Karpas-422 (cell line): ENCODE measurements around the gene PTGER4. TPM values are rescaled to one million over a fixed set of nuclear protein-coding genes. Genes with fewer than 3 reads are reported as not detected.
"Not testable (repeated sequence)": the region's sequence is repeated elsewhere in the genome, so short reads cannot be mapped to it uniquely, and the experiment has no call there.

Experiments
- DNase-seq: peaks from one replicate; pipeline ENCODE4 v3.0.0-alpha.2; 2015
- H2AFZ ChIP-seq: fragments of 200-600 bp; sonication (generic); 2 replicates; pipeline ENCODE4 v1.6.1; 2014; ENCODE audit warnings: antibody characterized with exemption, low read length, mixed read lengths
- H3K27ac ChIP-seq: fragments of 200-600 bp; sonication (generic); 2 replicates; pipeline ENCODE4 v1.5.1; 2014; ENCODE audit warnings: mild to moderate bottlenecking, low read length, moderate library complexity
- H3K27me3 ChIP-seq: fragments of 200-600 bp; sonication (generic); 2 replicates; pipeline ENCODE4 v1.6.1; 2014; ENCODE audit warnings: low read length, mixed read lengths
- H3K36me3 ChIP-seq: fragments of 200-600 bp; sonication (generic); 2 replicates; pipeline ENCODE4 v1.6.1; 2014; ENCODE audit warnings: low read length, mixed read lengths; ENCODE audit not compliant: insufficient read depth
- H3K4me1 ChIP-seq: fragments of 200-600 bp; sonication (generic); 2 replicates; pipeline ENCODE4 v1.6.1; 2014; ENCODE audit warnings: mild to moderate bottlenecking, low read length, mixed read lengths
- H3K4me2 ChIP-seq: fragments of 200-600 bp; sonication (generic); 2 replicates; pipeline ENCODE4 v1.6.1; 2014; ENCODE audit warnings: low read length, low read depth, mild to moderate bottlenecking; ENCODE audit not compliant: poor library complexity, severe bottlenecking
- H3K4me3 ChIP-seq: fragments of 200-600 bp; sonication (generic); 2 replicates; pipeline ENCODE4 v1.5.1; 2014; ENCODE audit warnings: mild to moderate bottlenecking, antibody characterized with exemption, low read length, mixed read lengths
- H3K79me2 ChIP-seq: fragments of 200-600 bp; sonication (generic); 2 replicates; pipeline ENCODE4 v1.6.1; 2014; ENCODE audit warnings: mild to moderate bottlenecking, low read length, mixed read lengths
- H3K9ac ChIP-seq: fragments of 200-600 bp; sonication (generic); 2 replicates; pipeline ENCODE4 v1.6.0; 2014; ENCODE audit warnings: low read length
- H3K9me2 ChIP-seq: fragments of 200-600 bp; sonication (generic), shearing (Covaris generic); replicated peaks from 2 replicates; pipeline ENCODE4 v1.6.0; 2014; ENCODE audit warnings: mild to moderate bottlenecking, low read length, moderate library complexity; ENCODE audit not compliant: insufficient read depth
- H3K9me3 ChIP-seq: fragments of 300-700, 200-600 bp; sonication (generic); 2 replicates; pipeline ENCODE4 v1.6.1; 2014; ENCODE audit warnings: low read length, mixed read lengths
- H4K20me1 ChIP-seq: fragments of 200-600 bp; sonication (generic); 2 replicates; pipeline ENCODE4 v1.6.1; 2014; ENCODE audit warnings: mild to moderate bottlenecking, antibody characterized with exemption, low read length, low read depth; ENCODE audit not compliant: insufficient read depth
- total RNA-seq: library from RNA; depleted of rRNA; stranded (reverse); fragments of >200 nt; shearing (Covaris generic); gene quantifications from 2 replicates; pipeline ENCODE4 v1.2.3, GENCODE V29; 2014; ENCODE audit warnings: low replicate concordance

PTGER4 gene
- total RNA-seq, 1 experiment from 2014 or later: not detected

DNA sequence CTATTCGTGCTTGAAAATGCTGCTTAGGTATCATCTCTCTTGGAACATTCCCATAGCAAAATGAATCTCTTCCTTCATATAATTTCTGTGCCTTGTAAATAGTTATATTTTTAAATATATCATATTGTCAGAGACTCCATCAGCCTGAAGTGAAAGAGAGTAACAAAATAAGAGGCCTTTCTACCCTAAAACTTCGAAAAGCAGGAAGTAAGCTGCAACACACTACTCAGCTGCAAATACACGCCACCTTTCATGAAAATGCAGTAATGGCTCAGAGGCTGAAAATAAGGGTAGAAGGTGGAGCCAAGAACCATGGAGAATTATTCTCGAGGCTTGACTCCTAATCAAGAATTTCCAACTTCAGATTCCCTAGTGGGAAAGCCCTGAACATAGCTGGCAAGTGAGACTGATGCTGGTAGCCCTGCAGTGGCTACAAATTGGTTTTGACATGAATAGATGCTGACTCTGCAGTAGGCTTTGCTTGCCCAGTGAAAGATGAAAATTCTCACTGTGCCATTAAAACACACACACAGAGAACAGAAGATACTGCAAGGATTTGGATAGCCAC, 30.2 kb upstream of the PTGER4 start:
- DNase-seq: no peak
- Histone ChIP-seq H3K9me2 (no peaks in the 10 kb centered on the region), H3K4me3 (no peak overlapping the region), H2AFZ (no peak overlapping the region), H3K79me2 (no peaks in the 10 kb centered on the region), H3K27ac (no peak overlapping the region), H3K9ac (no peak overlapping the region), H4K20me1 (no peaks in the 10 kb centered on the region), H3K9me3 (no peaks in the 10 kb centered on the region), H3K27me3 (no peaks in the 10 kb centered on the region), H3K4me2 (no peak overlapping the region), H3K4me1 (no peaks in the 10 kb centered on the region), H3K36me3 (no peaks in the 10 kb centered on the region)

DNA sequence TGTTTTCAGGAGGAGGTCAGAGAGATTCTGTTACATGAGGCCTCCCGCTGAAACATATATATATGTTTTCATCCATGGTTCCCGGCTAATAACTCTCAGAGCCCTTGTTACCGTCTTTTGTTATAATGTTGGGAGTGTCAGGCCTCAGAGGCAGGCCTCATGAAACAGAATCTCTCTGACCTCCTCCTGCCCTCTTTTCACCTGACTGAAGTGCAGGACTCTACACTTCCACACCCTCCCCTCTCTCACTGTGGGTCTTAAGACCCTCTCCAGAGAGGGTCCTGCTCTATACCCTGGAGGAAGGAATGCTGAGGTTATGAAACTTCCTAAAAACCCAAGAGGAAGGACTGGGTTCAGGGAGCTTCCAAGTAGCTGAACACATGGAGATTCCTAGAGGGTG, 28.5 kb upstream of the PTGER4 start:
- H3K9me2 ChIP-seq: no peaks in the 10 kb centered on the region
- no peak for DNase-seq
- H3K4me2 ChIP-seq: no peak overlapping the region
- no peak overlapping the region for H2AFZ ChIP-seq
- no peak overlapping the region for H3K27ac ChIP-seq
- H3K9me3 ChIP-seq: no peaks in the 10 kb centered on the region
- no peaks in the 10 kb centered on the region for H3K4me1 ChIP-seq
- H4K20me1 ChIP-seq: no peaks in the 10 kb centered on the region
- H3K9ac ChIP-seq: no peak overlapping the region
- no peaks in the 10 kb centered on the region for H3K27me3 ChIP-seq
- no peaks in the 10 kb centered on the region for H3K36me3 ChIP-seq
- H3K79me2 ChIP-seq: no peaks in the 10 kb centered on the region
- no peak overlapping the region for H3K4me3 ChIP-seq

DNA sequence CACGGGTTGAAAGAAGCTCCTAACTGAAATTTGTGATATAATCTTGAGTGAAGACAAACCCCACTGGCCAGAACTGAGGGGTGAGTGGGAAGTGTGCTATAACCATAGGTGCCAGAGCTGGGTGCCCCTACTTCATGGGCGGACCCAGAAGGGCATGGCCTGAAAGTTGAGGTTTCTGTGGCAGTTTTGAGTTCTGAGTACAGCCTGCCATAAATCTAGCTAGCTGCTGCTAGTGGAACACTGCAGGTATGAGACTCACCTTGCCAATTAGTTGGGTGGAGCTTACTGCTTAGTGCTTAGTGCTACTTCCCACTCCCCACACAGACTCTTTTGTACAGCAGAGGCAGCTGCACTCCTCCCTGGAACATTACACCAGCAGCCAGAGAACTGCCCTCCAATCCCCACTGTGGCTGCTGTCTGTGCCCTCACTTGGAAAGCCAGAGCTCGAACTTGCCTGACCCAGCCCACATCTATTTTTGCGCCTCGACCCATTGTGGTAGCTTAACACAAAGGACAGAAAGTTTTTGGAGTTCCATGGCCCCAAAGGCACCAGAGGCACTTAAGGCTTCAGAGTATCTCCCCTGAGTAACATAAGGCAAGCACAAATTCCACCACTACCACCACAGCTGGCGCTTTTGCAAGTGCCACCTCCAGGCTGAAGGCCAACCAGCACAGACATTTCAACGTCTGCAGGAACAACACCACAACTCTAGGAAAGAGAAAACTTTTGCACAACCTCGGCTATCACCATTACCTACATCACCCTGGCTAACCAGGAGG, 27.1 kb upstream of the PTGER4 start:
- Histone ChIP-seq H2AFZ (no peak overlapping the region), H3K9ac (no peak overlapping the region), H3K4me3 (no peak overlapping the region), H3K4me1 (no peaks in the 10 kb centered on the region), H3K27me3 (0 out of 2 replicates have a peak, but pooled peaks cover under 1% of the 10 kb centered on the region), H3K27ac (no peak overlapping the region), H3K4me2 (no peak overlapping the region), H3K9me3 (no peaks in the 10 kb centered on the region), H4K20me1 (no peaks in the 10 kb centered on the region), H3K9me2 (no peaks in the 10 kb centered on the region), H3K36me3 (no peaks in the 10 kb centered on the region), H3K79me2 (no peaks in the 10 kb centered on the region)
- no peak for DNase-seq

DNA sequence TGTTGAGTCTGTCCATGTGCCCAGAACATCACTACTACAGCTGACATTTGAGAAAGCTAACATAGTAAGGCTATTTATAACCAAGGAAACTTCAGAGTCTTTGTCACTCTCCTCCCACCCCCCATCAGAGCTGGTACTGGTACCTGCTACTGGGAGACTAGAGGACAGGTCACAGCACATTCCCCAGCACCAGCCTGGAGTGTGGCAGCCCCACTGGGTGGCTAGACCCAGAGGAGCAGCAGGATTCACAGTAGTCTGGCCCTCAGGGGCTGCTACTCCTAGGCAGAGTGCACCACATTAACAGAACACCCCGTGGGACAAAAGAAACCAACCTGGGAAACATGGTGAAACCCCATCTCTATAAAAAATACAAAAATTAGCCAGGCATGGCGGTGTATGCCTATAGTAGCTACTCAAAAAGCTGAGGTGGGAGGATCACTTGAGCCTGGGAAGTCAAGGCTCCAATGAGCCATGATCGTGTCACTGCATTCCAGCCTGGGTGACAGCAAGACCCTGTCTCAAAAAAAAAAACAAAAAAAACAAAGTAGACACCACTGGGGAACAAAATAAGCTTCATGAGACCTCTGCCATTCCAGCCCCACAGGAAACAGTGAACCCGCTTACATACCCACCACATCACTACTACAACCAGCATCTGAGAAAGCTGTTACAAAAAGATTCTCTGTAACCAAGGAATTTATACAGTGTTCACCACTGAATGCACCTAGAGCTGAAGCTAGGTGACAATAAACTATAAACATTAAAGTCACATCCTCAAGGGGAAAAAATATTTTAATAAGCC, 26.3 kb upstream of the PTGER4 start:
- no peak overlapping the region for H3K27ac ChIP-seq
- no peaks in the 10 kb centered on the region for H3K9me3 ChIP-seq
- no peaks in the 10 kb centered on the region for H3K79me2 ChIP-seq
- no peak overlapping the region for H3K9ac ChIP-seq
- DNase-seq: no peak
- H3K27me3 ChIP-seq: 0 out of 2 replicates have a peak, but pooled peaks cover 2% of the 10 kb centered on the region
- no peaks in the 10 kb centered on the region for H4K20me1 ChIP-seq
- no peaks in the 10 kb centered on the region for H3K9me2 ChIP-seq
- H3K36me3 ChIP-seq: no peaks in the 10 kb centered on the region
- no peaks in the 10 kb centered on the region for H3K4me1 ChIP-seq
- H2AFZ ChIP-seq: no peak overlapping the region
- no peak overlapping the region for H3K4me3 ChIP-seq
- no peak overlapping the region for H3K4me2 ChIP-seq

DNA sequence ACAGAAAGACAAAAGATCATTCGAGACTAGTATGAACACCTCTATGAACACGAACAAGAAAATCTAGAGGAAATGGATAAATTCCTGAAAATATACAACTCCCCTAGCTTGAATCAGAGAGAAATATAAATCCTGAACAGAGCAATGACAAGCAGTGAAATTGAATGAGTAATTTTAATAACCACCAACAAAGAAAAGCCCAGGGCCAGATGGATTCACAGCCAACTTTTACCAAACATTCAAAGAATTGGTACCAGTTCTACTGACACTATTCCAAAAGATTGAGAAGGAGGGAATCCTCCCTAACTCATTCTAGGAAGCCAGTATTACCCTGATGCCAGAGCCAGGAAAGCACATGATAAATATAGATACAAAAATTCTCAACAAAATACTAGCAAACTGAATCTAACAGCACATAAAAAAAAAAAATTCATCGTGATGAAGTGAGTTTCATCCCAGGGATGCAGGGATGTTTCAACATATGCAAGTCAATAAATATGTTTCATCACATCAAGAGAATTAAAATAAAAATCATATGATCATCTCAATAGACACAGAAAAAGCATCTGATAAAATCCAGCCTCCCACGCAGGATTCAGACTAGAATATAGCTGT, 25.2 kb upstream of the PTGER4 start:
- Histone ChIP-seq H2AFZ (no peak overlapping the region), H3K27me3 (0 out of 2 replicates have a peak, but pooled peaks cover 2% of the 10 kb centered on the region), H4K20me1 (no peaks in the 10 kb centered on the region), H3K27ac (no peak overlapping the region), H3K4me1 (no peaks in the 10 kb centered on the region), H3K9ac (no peak overlapping the region), H3K9me3 (no peaks in the 10 kb centered on the region), H3K9me2 (no peaks in the 10 kb centered on the region), H3K79me2 (no peaks in the 10 kb centered on the region), H3K36me3 (no peaks in the 10 kb centered on the region), H3K4me3 (no peak overlapping the region), H3K4me2 (no peak overlapping the region)
- no peak for DNase-seq

DNA sequence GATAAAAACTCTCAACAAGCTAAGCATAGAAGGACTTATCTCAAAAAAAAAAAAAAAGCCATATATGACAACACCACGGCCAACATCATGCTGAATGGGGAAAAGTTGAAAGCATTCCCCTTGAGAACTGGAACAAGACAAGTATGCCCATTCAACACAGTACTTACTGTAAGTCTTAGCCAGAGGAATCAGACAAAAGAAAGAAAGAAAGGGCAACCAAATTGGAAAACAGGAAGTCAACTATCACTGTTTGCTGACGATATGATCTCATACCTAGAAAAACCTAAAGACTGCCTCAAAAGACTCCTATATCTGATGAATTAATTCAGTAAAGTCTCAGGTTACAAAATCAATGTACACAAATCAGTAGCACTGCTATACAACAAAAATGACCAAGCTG, 24.6 kb upstream of the PTGER4 start:
- DNase-seq: no peak
- H3K4me1 ChIP-seq: no peaks in the 10 kb centered on the region
- H3K4me3 ChIP-seq: no peak overlapping the region
- H3K9ac ChIP-seq: no peak overlapping the region
- H3K9me2 ChIP-seq: no peaks in the 10 kb centered on the region
- H3K27ac ChIP-seq: no peak overlapping the region
- no peaks in the 10 kb centered on the region for H3K36me3 ChIP-seq
- H3K9me3 ChIP-seq: no peaks in the 10 kb centered on the region
- H4K20me1 ChIP-seq: no peaks in the 10 kb centered on the region
- H2AFZ ChIP-seq: no peak overlapping the region
- H3K4me2 ChIP-seq: no peak overlapping the region
- no peaks in the 10 kb centered on the region for H3K79me2 ChIP-seq
- H3K27me3 ChIP-seq: 0 out of 2 replicates have a peak, but pooled peaks cover 2% of the 10 kb centered on the region

DNA sequence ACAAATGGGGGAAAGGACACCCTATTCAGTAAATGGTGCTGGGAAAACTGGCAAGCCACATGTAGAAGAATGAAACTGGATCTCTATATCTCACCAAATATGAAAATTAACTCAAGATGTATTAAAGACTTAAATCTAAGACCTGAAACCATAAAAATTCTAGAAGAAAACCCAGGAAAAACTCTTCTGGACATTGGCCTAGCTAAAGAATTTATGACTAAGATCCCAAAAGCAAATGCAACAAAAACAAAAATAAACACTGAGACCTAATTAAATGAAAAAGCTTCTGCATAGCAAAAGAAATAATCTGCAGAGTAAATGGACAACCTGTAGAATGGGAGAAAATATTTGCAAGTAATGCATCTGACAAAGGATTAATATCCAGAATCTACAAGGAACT, 23.6 kb upstream of the PTGER4 start:
- H3K4me3 ChIP-seq, H4K20me1 ChIP-seq, H3K4me1 ChIP-seq: not testable (repeated sequence)

DNA sequence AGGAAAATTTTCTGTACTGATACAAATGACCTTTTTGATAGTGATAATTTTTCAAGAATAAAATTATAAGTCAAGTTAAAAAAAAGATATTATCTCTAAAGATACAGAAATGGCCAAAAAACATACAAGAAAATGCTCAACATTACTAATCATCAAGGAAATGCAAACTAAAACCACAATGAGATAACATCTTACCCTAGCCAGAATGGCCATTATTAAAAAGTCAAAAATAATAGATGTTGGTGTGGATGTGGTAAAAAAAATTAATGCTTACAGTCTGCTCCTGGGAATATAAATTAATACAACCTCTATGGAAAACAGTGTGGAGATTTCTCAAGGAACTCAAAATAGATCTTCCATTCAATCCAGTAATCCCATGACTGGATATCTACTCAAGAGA, 22.9 kb upstream of the PTGER4 start:
- H3K27me3 ChIP-seq: 0 out of 2 replicates have a peak, but pooled peaks cover 2% of the 10 kb centered on the region
- H3K4me3 ChIP-seq: no peak overlapping the region
- no peaks in the 10 kb centered on the region for H3K9me2 ChIP-seq
- H3K4me2 ChIP-seq: no peak overlapping the region
- H3K9ac ChIP-seq: no peak overlapping the region
- DNase-seq: no peak
- no peaks in the 10 kb centered on the region for H3K36me3 ChIP-seq
- no peaks in the 10 kb centered on the region for H4K20me1 ChIP-seq
- no peaks in the 10 kb centered on the region for H3K9me3 ChIP-seq
- no peak overlapping the region for H2AFZ ChIP-seq
- no peaks in the 10 kb centered on the region for H3K4me1 ChIP-seq
- H3K79me2 ChIP-seq: no peaks in the 10 kb centered on the region
- no peak overlapping the region for H3K27ac ChIP-seq

More for the DNA sequence above, 23.6 kb upstream of the PTGER4 start:
- H3K27me3 ChIP-seq, H3K4me2 ChIP-seq, H3K9ac ChIP-seq, H2AFZ ChIP-seq, H3K27ac ChIP-seq, H3K36me3 ChIP-seq, H3K9me2 ChIP-seq, H3K79me2 ChIP-seq, H3K9me3 ChIP-seq, DNase-seq: not testable (repeated sequence)
